Astrocyte of the cerebellum (primary cell): ENCODE data around the gene CLIP1.
"Not testable (repeated sequence)": the region's sequence is repeated elsewhere in the genome, so short reads cannot be mapped to it uniquely, and the experiment has no call there.

ENCODE experiments used
- DNase-seq: peaks from one replicate; pipeline ENCODE4 v3.0.0-alpha.2; 2011; ENCODE audit warnings: low read depth
- H3K4me3 ChIP-seq: 2 replicates; pipeline ENCODE4 v1.5.1; 2011; ENCODE audit warnings: mild to moderate bottlenecking, low read depth, low read length, moderate library complexity
- in situ Hi-C: cut with HindIII; loops from 2 replicates; pipeline ENCODE4 v1.10.0; 2017; ENCODE audit warnings: low sequenced_read_pairs
- TF ChIP-seq, protein P1 (sequence below): IDR thresholded peaks from 2 replicates; pipeline ENCODE4 v1.5.1; 2012; ENCODE audit warnings: low read length, low read depth, moderate library complexity, mild to moderate bottlenecking; ENCODE audit errors: missing control alignments

CLIP1 gene

DNA sequence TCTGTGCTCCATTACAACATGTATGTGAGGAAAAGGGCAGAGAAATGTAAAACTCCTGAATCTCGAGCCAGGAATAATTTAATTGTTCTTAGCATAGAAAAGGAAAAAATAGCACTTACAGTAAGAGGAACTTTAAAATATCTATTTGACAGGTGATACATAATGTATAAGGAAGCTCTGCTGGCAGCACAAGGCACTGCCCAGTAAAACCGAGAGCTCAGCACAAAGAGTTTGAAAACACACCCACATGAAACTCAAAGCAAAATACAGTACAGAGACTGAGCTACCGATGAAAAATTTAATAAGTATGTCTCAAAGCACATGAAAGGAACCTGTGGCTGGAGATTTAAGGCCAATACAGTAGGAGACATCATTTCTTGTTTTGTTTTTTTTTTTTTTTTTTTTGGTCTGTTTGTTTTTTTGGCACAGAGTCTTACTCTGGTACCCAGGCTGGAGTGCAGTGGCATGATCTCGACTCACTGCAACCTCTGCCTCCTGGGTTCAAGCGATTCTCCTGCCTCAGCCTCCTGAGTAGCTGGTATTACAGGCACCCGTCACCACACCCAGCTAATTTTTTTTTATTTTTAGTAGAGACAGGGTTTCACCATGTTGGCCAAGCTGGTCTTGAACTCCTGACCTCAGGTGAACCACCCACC lies 19.2 kb downstream of the CLIP1 start:
- H3K4me3 ChIP-seq = no peak overlapping the region
- DNase-seq = no peak
- in situ Hi-C loops = no loop called here
- TF ChIP-seq, protein P1, sequence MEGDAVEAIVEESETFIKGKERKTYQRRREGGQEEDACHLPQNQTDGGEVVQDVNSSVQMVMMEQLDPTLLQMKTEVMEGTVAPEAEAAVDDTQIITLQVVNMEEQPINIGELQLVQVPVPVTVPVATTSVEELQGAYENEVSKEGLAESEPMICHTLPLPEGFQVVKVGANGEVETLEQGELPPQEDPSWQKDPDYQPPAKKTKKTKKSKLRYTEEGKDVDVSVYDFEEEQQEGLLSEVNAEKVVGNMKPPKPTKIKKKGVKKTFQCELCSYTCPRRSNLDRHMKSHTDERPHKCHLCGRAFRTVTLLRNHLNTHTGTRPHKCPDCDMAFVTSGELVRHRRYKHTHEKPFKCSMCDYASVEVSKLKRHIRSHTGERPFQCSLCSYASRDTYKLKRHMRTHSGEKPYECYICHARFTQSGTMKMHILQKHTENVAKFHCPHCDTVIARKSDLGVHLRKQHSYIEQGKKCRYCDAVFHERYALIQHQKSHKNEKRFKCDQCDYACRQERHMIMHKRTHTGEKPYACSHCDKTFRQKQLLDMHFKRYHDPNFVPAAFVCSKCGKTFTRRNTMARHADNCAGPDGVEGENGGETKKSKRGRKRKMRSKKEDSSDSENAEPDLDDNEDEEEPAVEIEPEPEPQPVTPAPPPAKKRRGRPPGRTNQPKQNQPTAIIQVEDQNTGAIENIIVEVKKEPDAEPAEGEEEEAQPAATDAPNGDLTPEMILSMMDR = no peak

DNA sequence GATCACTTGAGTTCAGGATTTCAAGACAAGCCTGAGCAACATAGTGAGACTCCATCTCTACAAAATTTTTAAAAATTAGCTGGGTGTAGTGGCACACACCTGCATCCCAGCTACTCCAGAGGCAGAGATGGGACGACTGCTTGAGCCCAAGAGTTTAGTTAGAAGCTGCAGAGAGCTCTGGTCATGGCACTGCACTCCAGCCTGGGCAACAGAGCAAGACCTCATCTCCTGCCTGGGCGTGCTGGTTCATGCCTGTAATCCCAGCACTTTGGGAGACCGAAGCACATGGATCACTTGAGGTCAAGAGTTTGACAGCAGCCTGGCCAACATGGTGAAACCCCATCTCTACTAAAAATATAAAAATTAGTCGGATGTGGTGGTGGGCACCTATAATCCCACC lies 20.2 kb downstream of the CLIP1 start:
- TF ChIP-seq, protein P1 = no peak
- in situ Hi-C loops = no loop called here
- no peak for DNase-seq
- H3K4me3 ChIP-seq = no peak overlapping the region

DNA sequence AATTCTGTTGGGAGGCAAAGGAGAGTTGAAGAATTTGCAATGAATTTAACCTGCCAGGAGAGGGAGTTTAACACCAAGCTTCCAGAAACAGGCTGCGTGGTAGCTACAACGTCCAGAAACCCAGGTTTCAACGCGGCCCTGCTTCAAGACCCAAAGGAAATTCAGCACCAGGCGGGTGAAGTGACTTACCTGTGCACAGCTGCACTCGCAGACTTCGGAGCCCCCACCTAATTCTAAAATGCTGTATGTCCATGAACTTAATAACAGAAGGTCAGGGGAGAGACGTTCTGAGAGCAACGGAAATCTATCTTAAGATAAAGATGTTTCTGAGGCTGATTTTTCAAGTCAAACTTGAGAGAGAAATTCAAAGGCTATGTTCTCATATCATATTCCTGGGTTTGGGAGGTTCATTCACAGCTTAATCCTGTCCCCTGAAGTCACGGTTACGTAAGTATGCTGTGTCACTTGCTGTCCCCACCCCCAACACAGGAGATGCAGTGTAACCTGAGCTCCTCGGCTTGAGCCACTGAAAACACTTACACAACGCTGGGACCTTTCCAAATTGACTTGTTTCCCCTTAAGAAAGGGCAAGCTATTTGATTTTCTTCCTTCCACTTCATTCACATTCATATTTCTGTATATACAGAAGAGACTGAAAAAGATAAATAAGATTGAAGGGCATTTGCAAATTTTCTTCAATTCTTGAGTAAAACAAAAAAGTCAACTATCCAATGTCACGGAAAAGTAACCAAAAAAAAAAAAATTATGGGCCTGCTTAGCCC lies 22.7 kb downstream of the CLIP1 start:
- DNase-seq = peak; percentile 82
- TF ChIP-seq, protein P1 = peak; percentile 70
- in situ Hi-C loops = loop anchor here (5.0 kb wide), 1 partner anchor 38 kb away; no protein-coding TSS in a partner anchor
- no peak overlapping the region for H3K4me3 ChIP-seq

DNA sequence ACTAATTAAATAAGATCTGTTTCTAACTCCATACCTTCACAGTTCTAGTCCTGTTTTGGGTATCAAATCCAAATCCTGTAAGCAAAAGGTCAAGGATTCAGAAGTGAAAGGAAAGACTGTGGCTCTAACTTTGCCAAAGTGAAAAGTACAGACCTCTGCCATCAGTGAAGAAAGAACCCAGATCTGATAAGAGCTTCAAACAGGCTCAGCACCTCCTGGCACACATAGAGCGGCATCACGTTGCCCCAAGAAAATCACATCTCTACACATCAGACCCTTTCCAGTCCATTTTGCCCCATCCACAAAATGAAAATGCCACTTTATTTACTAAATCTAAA lies 23.2 kb downstream of the CLIP1 start:
- DNase-seq = no peak
- no peak overlapping the region for H3K4me3 ChIP-seq
- TF ChIP-seq, protein P1 = no peak
- in situ Hi-C loops = loop anchor here (5.0 kb wide), 1 partner anchor 38 kb away; no protein-coding TSS in a partner anchor

DNA sequence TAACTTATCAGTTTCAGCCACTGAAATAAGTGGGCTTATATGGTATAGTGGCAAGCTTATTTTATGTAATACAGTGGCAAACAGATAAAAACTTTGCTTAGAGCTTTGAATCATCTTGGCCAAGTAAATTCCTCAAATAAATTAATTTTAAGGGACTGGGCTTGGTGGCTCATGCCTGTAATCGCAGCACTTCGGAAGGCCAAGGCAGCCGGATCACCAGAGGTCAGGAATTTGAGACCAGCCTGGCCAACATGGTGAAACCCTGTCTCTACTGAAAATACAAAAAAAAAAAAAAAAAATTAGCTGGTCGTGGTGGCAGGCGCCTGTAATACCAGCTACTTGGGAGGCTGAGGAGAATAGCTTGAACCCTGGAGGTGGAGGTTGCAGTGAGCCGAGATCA lies 24.5 kb downstream of the CLIP1 start:
- in situ Hi-C loops = loop anchor here (5.0 kb wide), 1 partner anchor 39 kb away; no protein-coding TSS in a partner anchor
- DNase-seq, H3K4me3 ChIP-seq: not testable (repeated sequence)

DNA sequence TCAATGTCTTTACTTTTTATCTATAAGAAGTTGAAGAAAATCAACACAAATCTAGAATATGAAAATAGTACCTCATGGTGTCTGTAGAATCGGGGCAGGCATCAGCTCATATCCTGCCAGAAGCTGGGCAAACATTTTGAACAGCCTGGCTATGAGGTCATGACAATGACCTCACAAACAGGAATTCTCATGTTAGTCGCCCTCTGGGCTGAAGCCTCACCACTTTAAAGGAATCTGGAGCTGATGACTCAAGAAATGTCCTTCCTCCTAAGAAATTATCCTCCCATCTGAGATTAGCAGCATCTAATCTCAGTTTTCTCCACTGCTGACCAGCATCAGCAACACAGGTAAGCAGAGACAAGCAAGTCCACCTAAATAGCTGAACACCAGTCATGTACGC lies 27.1 kb downstream of the CLIP1 start:
- peak; percentile 41 for DNase-seq
- in situ Hi-C loops = loop anchor here (5.0 kb wide), 1 partner anchor 42 kb away; no protein-coding TSS in a partner anchor
- no peak overlapping the region for H3K4me3 ChIP-seq
- TF ChIP-seq, protein P1 = no peak

DNA sequence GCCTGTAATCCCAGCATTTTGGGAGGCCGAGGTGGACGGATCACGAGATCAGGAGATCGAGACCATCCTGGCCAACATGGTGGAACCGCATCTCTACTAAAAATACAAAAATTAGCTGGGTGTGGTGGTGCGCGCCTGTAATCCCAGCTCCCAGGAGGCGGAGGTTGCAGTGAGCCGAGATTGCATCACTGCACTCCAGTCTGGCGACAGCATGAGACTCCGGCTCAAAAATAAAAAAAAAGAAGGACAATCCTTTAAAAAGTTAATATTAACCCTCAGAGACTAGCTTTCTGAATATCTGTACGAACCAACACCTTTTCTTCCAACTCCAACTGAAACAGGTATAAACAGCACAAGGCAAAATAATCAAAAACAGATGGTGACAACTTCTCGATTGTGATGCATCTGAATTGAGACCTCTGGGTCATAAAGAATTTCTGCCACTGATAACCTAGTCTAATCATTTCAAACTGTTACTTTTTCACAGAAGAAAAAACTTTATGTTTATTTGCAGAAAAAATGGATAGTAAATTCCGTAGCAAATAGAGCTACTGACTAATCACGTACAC lies 27.8 kb downstream of the CLIP1 start:
- in situ Hi-C loops = loop anchor here (5.0 kb wide), 1 partner anchor 43 kb away; no protein-coding TSS in a partner anchor
- DNase-seq = no peak
- H3K4me3 ChIP-seq = no peak overlapping the region
- TF ChIP-seq, protein P1 = no peak
